Measurements from ENCODE around the gene AIFM3.
A peak's percentile ranks its signal among the peaks of the same experiment; 100 is the strongest.
"Not testable (repeated sequence)": the region's sequence is repeated elsewhere in the genome, so short reads cannot be mapped to it uniquely, and the experiment has no call there.

AIFM3 gene

DNA sequence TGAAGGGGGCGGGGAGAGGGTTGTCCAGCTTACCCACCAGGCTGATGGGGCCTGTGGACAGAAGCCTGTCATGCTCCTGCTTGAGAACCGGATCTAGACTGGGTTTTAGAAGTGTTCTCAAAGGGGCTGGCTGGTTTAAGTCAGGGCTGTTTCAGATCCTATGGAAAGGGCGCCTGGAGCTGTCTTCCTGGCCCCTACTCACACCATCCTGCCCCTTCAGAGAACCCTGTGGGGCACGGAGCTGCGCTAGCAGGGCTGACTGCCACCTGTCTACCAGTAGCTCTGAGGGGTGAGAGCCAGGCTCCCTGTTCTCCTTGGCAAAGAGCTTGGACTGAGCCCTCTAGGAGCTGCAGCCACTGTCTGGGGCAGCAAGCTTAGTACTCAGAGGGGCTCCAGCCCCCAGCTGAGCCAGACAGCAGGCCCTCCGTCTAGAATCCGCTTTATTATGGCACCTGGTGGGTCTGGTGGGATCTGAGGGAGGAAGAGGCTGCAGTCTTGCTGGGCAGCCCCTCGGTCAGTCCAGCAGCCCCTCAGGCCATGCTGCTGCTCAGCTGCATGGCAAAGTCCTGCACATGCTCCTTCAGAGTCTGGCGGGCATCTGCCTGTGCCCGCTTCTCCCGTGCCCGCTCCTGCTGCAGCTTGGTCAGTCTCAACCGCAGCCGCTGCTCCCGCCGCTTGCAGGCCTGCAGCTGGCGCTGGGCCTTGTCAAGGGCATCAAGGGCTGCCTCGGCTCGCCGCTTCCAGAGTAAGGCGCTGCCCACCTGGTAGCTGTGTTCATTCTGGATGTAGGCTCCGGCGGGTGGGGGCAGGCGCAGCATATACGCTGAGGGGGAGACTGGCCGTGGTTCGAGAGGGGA is 32.5 kb downstream of the AIFM3 start:
- peak overlapping the region; percentile 89 to 98 (median 95) for H3K9ac ChIP-seq
- peaks cover 29 to 61% (median 54%) of the 10 kb centered on the region in 11 experiments; a peak in 21 of 22 replicates for H3K36me3 ChIP-seq
- H4K20me1 ChIP-seq = peaks cover 0 to 64% (median 49%) of the 10 kb centered on the region in 11 experiments; a peak in 18 of 22 replicates
- peaks cover 33 to 43% (median 37%) of the 10 kb centered on the region in 10 experiments for H3K4me1 ChIP-seq
- no peaks in the 10 kb centered on the region for H3K9me3 ChIP-seq (replicated peaks in 1 of 11)
- peak overlapping the region in 6 of 10 experiments; percentile 62 to 82 (median 77); a peak in 8 of 20 replicates for H3K4me3 ChIP-seq
- peak overlapping the region; percentile 96 to 100 (median 99) for H3K4me2 ChIP-seq
- H3K27me3 ChIP-seq = no peaks in the 10 kb centered on the region
- peak overlapping the region in 2 of 11 experiments; percentile 95 to 98; a peak in 3 of 22 replicates for H3K27ac ChIP-seq
- no peak for TF ChIP-seq Cebpa-rat (IDR thresholded peaks at IDR 0.05)

DNA sequence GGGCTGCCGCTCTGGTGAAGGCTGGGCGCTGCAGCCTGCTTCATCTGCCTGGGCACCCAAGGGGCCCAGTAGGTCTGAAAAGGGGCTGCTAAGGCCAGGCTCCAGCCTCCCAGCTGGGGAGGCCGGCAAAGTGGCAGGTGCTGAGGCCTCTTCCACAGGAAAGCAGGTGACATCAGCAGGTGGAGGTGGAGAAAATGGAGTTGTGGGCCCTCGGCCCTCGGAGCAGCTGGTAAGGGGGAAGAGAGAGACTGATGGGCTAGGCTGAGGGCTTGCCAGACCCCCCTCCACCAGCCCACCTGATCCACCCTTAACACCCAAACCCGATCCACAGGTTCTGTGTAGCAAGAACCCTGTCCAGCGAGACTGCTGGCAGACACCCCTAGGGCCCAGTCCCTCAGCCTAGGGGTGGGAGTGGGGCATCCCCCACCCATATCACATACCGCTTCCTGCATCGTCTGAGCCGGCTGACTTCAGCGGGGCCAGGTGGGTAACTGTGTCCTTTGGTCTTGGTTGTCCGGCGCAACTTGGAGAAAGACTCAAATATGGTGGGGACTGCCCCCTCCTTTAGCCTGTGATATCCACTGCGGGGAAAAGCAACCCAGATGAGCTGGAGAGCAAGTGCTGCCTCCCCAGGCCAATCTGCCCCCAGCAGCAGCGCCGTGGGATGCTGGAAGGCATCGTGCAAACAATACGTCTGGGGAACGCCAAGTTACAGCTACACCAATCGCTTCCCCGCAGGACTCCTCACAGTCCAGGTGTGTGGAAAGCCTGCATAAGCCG is 33.3 kb downstream of the AIFM3 start:
- Histone ChIP-seq H4K20me1 (peaks cover 0 to 57% (median 46%) of the 10 kb centered on the region in 11 experiments; a peak in 18 of 22 replicates), H3K4me2 (peak overlapping the region; percentile 96 to 100 (median 99)), H3K9me3 (replicated peaks in 1 of 11) (no peaks in the 10 kb centered on the region), H3K27me3 (no peaks in the 10 kb centered on the region), H3K27ac (peak overlapping the region; percentile 92 to 98 (median 96); a peak in 20 of 22 replicates), H3K4me1 (peaks cover 33 to 43% (median 37%) of the 10 kb centered on the region in 10 experiments), H3K4me3 (peak overlapping the region; percentile 62 to 82 (median 77)), H3K36me3 (peaks cover 29 to 53% (median 49%) of the 10 kb centered on the region in 11 experiments; a peak in 21 of 22 replicates), H3K9ac (peak overlapping the region; percentile 89 to 98 (median 95))
- no peak for TF ChIP-seq Cebpa-rat (IDR thresholded peaks at IDR 0.05)

DNA sequence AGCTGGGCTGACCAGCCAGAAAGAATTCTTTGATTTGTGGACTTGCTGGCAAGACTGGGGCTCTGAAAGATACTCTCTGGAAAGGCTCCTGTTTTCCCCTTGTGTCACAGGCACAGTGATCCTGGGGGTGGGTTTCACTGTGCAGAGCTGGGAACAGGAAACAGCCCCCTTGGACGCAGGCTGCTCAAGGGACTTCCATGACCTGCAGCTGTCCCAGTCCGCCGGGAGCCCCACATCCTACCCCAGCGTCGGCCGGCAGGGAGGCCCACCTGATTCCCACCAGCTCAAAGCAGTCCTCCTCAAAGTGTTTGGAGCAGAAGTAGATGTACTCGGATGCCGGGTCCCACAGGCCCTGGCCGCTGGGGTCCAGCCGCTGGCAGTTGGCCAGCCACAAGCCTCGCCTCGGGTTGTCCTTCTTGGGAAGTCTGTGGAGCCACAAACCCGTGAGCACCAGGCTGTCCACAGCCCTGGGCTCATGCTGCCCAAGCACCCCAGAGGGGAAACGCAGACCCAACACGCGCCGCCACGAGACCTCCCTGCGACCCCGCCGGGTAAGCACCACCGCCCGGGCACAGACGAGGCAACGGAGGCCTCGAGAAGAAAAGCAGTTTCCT is 34.0 kb downstream of the AIFM3 start:
- peaks cover 33 to 43% (median 37%) of the 10 kb centered on the region in 10 experiments for H3K4me1 ChIP-seq
- no peak for TF ChIP-seq Cebpa-rat (IDR thresholded peaks at IDR 0.05)
- H3K4me3 ChIP-seq = peak overlapping the region; percentile 62 to 82 (median 77)
- H4K20me1 ChIP-seq = peaks cover 0 to 53% (median 44%) of the 10 kb centered on the region in 11 experiments; a peak in 18 of 22 replicates
- H3K9me3 ChIP-seq (replicated peaks in 1 of 11) = no peaks in the 10 kb centered on the region
- peak overlapping the region; percentile 89 to 98 (median 95) for H3K9ac ChIP-seq
- H3K27me3 ChIP-seq = no peaks in the 10 kb centered on the region
- peak overlapping the region; percentile 92 to 98 (median 96) for H3K27ac ChIP-seq
- peak overlapping the region; percentile 96 to 100 (median 99) for H3K4me2 ChIP-seq
- H3K36me3 ChIP-seq = peaks cover 29 to 47% (median 44%) of the 10 kb centered on the region in 11 experiments; a peak in 21 of 22 replicates

DNA sequence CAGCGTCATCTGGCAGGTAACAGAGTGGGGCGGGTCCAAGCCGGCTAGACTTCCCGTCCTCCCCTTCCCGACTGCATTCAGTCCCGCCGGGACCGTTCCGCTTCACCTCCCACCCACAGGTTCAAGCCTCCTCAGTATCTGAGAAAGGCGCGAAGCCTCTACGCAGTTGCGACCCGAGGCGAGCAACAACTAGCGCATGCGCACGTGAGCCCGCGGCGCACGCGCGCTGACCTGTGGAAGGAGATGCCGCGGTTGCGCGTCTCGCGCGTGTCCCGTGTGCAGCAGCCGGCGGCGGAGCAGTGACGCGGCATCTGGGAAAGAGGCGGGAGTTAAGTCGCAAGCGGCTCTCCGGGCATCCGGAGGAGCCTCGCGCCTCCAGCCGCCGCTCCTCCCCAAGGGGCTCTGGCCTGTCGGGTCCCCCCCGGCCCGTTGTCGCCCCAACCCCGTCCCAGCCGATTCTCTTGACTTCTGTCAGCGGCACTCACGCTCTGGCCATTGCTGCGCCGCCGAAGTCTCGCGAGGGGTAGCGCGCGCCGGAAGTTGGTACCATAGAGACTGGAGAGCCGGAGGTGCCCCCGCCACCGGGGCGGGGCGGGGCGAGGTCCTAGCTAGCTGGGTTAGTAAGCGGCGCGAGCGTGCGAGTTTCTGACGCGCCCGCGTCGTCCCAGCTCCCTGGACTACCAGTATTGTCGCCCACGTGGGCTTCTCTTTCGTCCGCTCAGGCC is 34.7 kb downstream of the AIFM3 start, which contains the start of gene THAP7:
Gene THAP7, minus strand, starts transcription at position 518 of the 725 bp plus-strand sequence. Its CDS starts 207 bp downstream, at position 311.
- Histone ChIP-seq H3K4me2 (peak within 1 kb of the TSS; percentile 96 to 100 (median 99)), H3K9me3 (replicated peaks in 1 of 11) (no peaks in the 10 kb centered on the region), H3K4me1 (peaks cover 33 to 43% (median 37%) of the 10 kb centered on the region in 10 experiments), H3K27ac (peak within 1 kb of the TSS; percentile 92 to 98 (median 96)), H4K20me1 (peaks cover 0 to 46% (median 41%) of the 10 kb centered on the region in 11 experiments; a peak in 17 of 22 replicates), H3K9ac (peak within 1 kb of the TSS; percentile 89 to 98 (median 95)), H3K4me3 (peak within 1 kb of the TSS; percentile 62 to 82 (median 77)), H3K36me3 (peaks cover 29 to 41% (median 38%) of the 10 kb centered on the region in 11 experiments; a peak in 21 of 22 replicates), H3K27me3 (no peaks in the 10 kb centered on the region)
- no peak for TF ChIP-seq Cebpa-rat (IDR thresholded peaks at IDR 0.05)

DNA sequence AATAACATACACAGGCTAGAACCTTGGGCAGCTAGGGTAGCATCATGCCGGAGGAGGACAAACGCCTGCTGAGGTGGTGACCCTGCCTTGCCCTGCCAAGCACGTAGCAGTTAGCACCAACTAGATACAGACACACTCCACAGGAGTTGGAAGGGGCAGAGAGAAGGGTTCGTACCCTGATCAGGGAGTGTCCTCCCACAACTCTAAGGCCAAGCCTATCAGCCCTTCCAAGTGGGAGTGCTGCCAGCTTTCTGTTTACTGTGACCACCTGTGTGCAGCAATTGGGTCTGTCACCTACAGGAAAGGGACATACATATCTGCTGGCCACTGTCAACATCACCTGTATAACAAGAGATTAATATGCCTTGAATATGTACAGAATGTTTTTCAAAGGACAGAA is 36.7 kb downstream of the AIFM3 start:
- Histone ChIP-seq H3K36me3 (peaks cover 12 to 20% (median 18%) of the 10 kb centered on the region in 11 experiments; a peak in 21 of 22 replicates), H4K20me1 (peaks cover 0 to 26% (median 21%) of the 10 kb centered on the region in 11 experiments; a peak in 17 of 22 replicates), H3K9me3 (replicated peaks in 1 of 11) (no peaks in the 10 kb centered on the region), H3K9ac (peak overlapping the region in 6 of 11 experiments; percentile 3 to 98 (median 95); a peak in 6 of 22 replicates), H3K27ac (no peak overlapping the region), H3K4me1 (peaks cover 33 to 42% (median 37%) of the 10 kb centered on the region in 10 experiments), H3K4me3 (peak overlapping the region in 4 of 10 experiments; percentile 70 to 79 (median 77); a peak in 4 of 20 replicates), H3K27me3 (no peaks in the 10 kb centered on the region), H3K4me2 (peak overlapping the region; percentile 96 to 100 (median 99))
- TF ChIP-seq Cebpa-rat (IDR thresholded peaks at IDR 0.05) = no peak

GRCh38 chr22:21009208-21009607 is 42.2 kb downstream of the AIFM3 start:
- peaks cover 6 to 15% (median 10%) of the 10 kb centered on the region in 10 experiments; a peak in 19 of 20 replicates for H3K4me1 ChIP-seq
- H3K9me3 ChIP-seq (replicated peaks in 1 of 11); H4K20me1 ChIP-seq; H3K27me3 ChIP-seq; H3K4me2 ChIP-seq; H3K36me3 ChIP-seq; H3K27ac ChIP-seq; H3K9ac ChIP-seq; H3K4me3 ChIP-seq: not testable (repeated sequence)

DNA sequence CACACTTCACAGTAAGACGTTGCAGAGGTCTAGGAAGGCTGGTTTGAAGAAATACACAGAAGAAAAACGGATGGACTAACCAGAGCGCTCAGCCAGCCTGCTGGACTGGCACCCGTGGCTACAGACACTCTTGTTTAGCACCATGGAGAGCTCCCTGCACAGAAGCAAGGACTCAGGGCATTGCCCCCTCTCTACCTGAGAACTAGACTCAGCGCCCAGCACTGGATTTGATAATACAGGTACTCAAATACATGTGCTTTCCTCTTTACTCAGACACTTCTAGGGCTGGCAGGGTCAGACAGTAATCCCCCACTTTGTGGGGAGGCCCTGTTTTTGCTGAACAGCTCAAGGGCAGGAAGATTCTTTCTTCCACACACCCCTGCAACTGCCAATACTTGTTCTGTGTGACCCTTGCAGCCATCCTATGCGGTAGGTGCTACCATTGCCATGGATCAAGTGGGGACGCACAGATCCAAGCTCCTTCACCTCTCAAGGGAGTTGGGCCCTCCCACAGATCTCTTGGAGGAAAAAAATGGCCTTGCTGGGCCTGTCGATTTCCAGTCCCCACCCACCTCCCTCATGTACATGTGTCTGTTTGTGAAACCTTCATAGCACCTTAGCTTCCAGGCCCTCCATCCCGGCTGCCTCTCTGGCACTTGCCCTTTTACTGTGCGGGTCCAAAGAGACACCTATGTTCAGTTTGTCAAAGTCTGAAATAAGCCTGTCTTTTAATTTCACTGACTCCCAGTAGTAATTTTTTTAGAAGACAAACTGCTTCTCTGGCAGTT is 42.8 kb downstream of the AIFM3 start:
- H3K4me2 ChIP-seq = no peak overlapping the region
- H3K4me1 ChIP-seq = peaks cover 11 to 21% (median 17%) of the 10 kb centered on the region in 10 experiments
- no peaks in the 10 kb centered on the region for H3K36me3 ChIP-seq
- no peaks in the 10 kb centered on the region for H3K9me3 ChIP-seq (replicated peaks in 1 of 11)
- no peak for TF ChIP-seq Cebpa-rat (IDR thresholded peaks at IDR 0.05)
- H3K27ac ChIP-seq = no peak overlapping the region
- no peak overlapping the region for H3K9ac ChIP-seq
- H3K27me3 ChIP-seq = no peaks in the 10 kb centered on the region
- no peak overlapping the region for H3K4me3 ChIP-seq
- peaks cover 0 to 9% (median 0%) of the 10 kb centered on the region in 11 experiments; a peak in 5 of 22 replicates for H4K20me1 ChIP-seq

All from BLaER1 treated with 17β-estradiol and CSF1 and Interleukin-3, amounts not matched to agents 10 nM and 100 nM (cell line).